Measurements from ENCODE around the gene CRYAB.

Gene CRYAB

GRCh38 chr11:111911563-111912401 is at the start of gene CRYAB:
Gene CRYAB, minus strand, starts transcription at chr11:111911770. Its CDS starts 46 bp downstream, at chr11:111911724.
- DNase-seq (ENCODE audit: low read depth in 2 of 2) = peak in 1 of 2 experiments; percentile 43

GRCh38 chr11:111960916-111961315 is 49.3 kb upstream of the CRYAB start:
- no peak for DNase-seq (ENCODE audit: low read depth in 2 of 2)

GRCh38 chr11:111957663-111958444 is 46.3 kb upstream of the CRYAB start:
- DNase-seq (ENCODE audit: low read depth in 2 of 2) = no peak

- no peak for DNase-seq (ENCODE audit: low read depth in 2 of 2)
Measured at GRCh38 chr11:111954154-111954553, 42.6 kb upstream of the CRYAB start.

- DNase-seq (ENCODE audit: low read depth in 2 of 2) = no peak
Measured at GRCh38 chr11:111951565-111951964, 40.0 kb upstream of the CRYAB start.

- no peak for DNase-seq (ENCODE audit: low read depth in 2 of 2)
Measured at GRCh38 chr11:111949519-111950426, 38.2 kb upstream of the CRYAB start.

GRCh38 chr11:111947143-111947542 is 35.6 kb upstream of the CRYAB start:
- DNase-seq (ENCODE audit: low read depth in 2 of 2) = no peak

GRCh38 chr11:111946499-111946898 is 34.9 kb upstream of the CRYAB start:
- no peak for DNase-seq (ENCODE audit: low read depth in 2 of 2)

- DNase-seq (ENCODE audit: low read depth in 2 of 2) = no peak
Measured at GRCh38 chr11:111945198-111945597, 33.6 kb upstream of the CRYAB start.

GRCh38 chr11:111944651-111945051 is 33.1 kb upstream of the CRYAB start:
- DNase-seq (ENCODE audit: low read depth in 2 of 2) = peak in 1 of 2 experiments; percentile 18

GRCh38 chr11:111944139-111944538 is 32.6 kb upstream of the CRYAB start:
- DNase-seq (ENCODE audit: low read depth in 2 of 2) = peak; percentile 31 to 38

GRCh38 chr11:111942829-111943228 is 31.3 kb upstream of the CRYAB start:
- no peak for DNase-seq (ENCODE audit: low read depth in 2 of 2)

GRCh38 chr11:111941963-111942362 is 30.4 kb upstream of the CRYAB start:
- no peak for DNase-seq (ENCODE audit: low read depth in 2 of 2)

- peak; percentile 67 to 72 for DNase-seq (ENCODE audit: low read depth in 2 of 2)
Measured at GRCh38 chr11:111939836-111940604, 28.4 kb upstream of the CRYAB start.

GRCh38 chr11:111938687-111939160 is 27.2 kb upstream of the CRYAB start:
- no peak for DNase-seq (ENCODE audit: low read depth in 2 of 2)

GRCh38 chr11:111937844-111938243 is 26.3 kb upstream of the CRYAB start:
- no peak for DNase-seq (ENCODE audit: low read depth in 2 of 2)

- no peak for DNase-seq (ENCODE audit: low read depth in 2 of 2)
Measured at GRCh38 chr11:111937461-111937769, 25.8 kb upstream of the CRYAB start.

- DNase-seq (ENCODE audit: low read depth in 2 of 2) = no peak
Measured at GRCh38 chr11:111936040-111936540, 24.5 kb upstream of the CRYAB start.

GRCh38 chr11:111935317-111936039 is 23.9 kb upstream of the CRYAB start:
- DNase-seq (ENCODE audit: low read depth in 2 of 2) = no peak

GRCh38 chr11:111934306-111934705 is 22.7 kb upstream of the CRYAB start:
- DNase-seq (ENCODE audit: low read depth in 2 of 2) = no peak

All from fibroblast of skin of left biceps (primary cell).